ENCODE measurements around the gene ABCC8.

Gene ABCC8

DNA sequence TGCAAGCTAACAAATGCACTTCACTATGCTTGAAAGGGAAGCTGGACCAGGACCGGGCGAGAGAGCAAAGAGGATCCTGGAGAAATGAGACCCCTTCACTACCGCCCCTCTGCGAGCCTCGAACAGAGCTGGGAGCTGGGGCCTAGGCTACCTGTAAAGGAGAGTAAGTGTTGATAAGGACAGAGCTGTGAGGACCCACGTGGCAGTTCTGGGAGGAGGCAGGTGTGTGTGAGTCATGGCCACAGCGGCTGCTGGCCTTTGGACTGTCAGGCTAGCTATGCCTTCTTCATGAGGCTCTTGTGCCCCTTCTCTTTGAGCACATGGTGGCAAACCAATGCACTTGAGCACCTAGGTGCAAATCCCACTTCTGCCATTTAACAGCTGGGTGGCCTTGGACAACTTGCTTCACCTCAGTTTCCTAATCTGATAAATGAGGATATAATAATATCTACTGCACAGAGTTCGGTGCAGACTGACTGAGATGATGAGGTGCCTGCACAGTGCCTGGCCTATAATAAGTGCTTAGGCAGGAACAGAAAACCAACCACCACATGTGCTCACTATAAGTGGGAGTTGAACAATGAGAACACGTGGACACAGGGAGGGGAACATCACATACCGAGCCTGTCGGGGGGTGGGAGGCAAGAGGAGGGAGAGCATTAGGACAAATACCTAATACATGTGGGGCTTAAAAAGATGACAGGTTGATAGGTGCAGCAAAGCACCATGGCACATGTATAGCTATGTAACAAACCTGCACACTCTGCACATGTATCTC, 52.9 kb downstream of the ABCC8 start:
- no peak for DNase-seq

DNA sequence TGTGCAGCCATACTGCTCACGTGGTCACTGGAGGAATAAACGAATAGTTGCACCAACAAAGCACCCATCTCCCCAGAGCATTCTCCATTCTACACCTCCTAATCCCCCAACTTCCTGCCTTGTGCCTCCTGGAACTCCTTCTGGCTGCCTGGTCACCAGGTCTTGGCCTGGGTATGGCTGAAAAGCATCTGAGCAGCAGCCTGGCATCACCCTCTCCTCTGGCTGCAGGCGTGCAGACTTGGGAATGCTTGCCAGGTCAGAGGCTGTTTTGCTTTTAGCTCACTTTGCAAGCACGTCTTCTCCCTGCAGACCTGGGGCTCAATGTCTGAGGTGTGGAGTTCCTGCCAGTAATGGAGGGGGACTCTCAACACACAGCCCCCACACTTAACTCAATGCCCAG, 54.9 kb downstream of the ABCC8 start:
- no peak for DNase-seq

DNA sequence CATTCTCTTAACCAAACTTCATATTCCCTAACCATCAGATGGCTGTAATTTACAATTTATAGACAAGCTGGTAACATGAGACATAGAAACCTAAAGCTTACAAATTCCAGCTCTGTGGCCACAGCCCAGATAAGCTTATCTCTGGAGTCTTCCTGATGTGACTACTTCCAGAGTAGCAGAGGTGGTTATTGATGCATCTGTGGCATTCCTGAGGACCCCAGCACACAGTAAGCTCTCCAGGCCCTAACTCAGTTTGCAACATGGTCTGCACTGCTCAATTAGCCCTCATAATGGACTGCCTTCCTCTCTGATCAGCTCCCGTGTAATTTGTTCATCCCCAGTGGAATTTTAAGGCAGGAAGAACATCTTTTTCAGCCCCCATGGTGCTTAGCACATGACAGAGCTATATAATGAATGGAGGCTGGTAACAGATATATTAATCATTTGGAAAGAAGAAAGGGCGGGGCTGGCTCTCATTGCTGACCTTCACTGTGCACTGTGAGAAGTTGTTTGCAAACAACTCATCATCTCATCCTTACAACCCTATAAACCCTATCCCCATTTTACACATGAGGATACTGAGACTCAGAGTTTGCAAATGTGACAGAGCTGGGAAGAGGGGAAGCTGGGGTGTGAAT, 58.1 kb downstream of the ABCC8 start:
- DNase-seq: no peak

DNA sequence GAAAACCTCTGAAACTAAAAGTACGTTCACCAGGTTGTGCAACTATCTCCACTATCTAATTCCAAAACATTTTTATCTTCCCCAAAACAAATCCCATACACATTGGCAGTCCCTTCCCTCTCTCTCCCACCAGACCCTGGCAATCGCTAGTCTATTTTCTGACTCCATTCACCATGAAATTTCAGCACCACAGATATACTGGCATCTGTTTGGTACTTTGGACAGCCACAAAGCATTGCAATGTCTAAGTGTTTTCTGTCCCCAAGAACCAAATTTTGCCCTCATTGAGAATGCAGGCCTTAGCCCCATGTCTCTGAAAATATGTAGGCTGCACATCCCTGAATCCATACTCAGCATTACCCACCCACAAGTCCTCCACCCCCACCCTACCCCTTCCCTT, 60.2 kb downstream of the ABCC8 start:
- DNase-seq: no peak

DNA sequence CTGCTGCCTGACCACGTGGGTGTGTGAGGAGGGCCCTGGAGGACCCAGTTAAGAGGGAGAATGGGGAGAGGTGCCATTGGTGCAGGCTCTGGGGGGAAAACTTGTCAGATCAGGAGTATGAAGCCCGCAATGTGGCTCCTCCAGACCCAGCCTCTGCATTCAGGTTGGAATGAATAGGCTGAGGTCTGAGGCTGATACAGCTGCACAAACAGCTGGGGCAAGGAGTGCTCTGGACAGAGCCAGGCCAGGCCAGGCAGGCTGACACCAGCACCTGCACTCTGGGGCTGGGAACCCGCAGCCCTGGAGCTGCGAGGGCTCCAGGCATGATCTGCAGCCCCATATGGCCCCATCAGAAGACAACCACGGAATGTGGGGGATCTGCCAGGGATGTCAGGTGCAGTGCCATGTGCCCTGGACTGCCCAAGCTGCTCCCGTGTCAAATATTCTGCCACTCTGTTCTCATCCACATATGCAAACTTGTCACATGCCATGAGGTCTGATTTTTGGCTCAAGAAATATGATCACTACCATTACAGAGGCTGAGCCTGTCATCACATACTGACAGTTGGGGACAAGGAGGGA, 61.0 kb downstream of the ABCC8 start:
- peak in 1 of 2 experiments; percentile 15 for DNase-seq

DNA sequence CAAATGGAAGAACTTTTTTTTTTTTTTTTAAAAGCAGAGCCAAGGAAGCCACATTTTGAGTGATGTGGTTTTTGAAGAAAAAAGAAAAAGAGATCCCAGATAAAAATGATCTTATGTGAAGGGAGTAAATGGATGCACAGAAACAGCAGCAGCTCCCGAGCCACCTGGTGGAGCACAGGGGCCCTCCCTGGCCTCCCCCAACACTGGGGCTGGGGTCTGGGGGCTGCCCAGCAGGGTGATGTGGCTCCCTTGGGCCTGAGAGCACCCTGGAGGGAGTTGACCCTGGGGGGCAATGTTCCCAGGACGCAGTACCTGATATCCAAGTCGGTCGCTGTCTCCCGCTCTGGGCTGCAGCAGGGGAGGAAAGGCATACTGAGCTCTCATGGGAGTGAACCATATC, 61.7 kb downstream of the ABCC8 start:
- no peak for DNase-seq

DNA sequence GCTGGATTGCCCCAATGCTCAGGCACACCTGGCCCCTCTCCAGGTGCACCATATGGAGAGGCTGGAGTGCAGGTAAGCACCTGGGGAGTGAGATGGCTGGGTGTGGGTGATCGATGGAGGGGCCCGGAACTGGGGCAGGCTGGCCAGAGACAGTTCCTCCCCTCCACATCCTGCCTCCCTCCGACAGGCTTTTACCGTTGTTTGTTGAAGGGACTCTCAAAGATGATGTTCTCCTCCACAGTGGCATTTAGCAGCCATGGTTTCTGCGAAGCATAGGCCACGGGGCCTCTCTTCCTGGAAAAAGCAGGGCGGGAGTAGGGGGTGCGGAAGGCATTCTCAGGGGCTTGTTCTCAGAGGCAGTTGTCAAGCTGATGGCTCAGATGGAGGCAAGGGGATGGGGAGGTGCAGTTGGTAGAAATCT, 62.3 kb downstream of the ABCC8 start:
- DNase-seq: no peak

DNA sequence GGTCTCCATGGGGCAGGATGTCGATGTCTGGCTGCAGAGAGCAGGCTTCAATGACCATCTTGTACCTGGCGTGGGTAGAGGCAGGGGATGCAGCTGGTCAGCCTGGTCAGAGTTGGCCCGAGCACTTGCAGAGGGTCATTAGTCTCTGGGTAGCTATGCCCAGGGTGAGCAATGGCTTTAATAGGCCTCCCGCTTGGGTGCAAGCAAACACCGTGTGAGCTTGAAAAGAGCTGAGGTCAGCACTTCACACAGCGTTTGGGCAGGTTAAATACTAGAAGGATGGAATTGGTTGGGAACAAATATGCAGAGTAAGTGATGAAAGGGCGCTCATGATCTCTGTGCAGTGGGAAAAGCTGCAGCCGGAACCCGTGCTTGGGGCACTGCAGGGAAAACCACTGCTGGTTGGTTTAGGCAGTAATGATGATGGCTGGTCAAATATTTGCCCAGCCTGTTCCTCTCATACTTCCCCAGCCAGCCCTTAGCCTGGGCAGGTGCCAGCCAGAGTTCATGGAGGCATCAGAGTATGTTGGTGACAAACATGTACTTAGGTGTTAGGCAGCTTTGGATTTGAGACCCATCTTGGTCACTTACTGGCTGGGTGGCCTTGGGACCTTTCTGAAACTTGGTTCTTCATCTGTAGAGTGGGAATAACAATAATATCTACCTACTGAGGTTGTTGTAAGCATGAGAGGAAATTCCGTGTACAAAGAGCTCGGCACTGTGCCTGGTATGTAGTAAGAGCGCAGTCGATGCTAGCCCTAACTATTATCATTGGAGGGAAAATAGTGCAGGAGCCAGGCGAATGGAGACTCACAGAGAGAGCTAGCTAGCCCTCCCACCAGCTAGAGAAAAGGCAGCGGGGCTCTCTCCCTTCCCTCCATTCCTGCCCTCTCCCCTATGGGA, 63.0 kb downstream of the ABCC8 start:
- DNase-seq: no peak

DNA sequence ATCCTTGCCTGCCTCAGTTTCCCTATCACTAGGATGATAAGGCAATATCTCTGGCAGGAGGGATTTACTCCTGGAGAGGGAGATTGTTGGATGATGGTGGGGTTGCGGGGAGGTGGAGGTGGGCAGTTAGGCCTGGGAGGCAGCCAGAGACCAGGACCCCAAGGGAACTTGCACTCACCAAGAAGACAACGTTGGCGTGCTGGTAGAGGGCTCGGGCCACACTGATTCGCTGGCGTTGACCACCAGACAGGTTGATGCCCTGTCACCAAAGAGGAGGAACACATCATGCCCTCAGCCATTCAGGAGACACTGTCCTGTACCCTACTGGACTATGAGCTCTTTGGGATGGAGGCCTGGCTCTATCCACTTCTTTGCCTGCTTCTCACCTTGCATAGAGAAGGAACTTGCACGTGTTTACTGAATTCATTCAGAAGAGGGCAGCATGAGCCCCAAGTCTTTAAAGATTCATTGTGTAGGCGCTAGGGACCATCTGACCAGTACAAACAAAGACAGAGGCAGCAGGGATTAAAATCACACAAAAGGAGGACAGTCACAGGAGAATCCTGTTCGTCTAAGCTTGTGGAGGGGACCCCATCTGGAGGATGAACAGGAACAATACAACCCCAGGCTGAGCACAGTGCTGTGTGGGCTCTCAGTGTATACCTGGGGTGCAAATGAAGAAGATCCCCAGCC, 64.0 kb downstream of the ABCC8 start:
- no peak for DNase-seq

DNA sequence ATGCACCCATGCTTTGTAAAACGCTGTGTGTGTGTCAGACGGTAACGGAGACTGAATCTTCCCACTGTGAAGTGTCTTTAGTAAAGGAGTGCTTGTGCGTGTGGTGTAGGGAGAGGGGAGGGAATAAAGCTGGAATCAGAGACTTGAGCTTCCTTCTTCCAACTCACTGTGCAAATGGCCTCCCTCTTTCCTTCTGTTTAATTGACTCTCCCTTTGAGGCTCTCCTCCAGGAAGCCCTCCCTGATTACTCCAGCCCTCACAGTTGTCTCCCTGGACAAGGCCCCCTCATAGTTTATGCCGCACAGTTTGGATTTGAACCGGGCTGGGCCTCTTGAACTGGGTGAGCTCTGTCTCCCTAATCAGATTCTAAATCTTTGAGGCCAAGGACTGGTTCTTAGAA, 65.2 kb downstream of the ABCC8 start:
- DNase-seq: no peak

DNA sequence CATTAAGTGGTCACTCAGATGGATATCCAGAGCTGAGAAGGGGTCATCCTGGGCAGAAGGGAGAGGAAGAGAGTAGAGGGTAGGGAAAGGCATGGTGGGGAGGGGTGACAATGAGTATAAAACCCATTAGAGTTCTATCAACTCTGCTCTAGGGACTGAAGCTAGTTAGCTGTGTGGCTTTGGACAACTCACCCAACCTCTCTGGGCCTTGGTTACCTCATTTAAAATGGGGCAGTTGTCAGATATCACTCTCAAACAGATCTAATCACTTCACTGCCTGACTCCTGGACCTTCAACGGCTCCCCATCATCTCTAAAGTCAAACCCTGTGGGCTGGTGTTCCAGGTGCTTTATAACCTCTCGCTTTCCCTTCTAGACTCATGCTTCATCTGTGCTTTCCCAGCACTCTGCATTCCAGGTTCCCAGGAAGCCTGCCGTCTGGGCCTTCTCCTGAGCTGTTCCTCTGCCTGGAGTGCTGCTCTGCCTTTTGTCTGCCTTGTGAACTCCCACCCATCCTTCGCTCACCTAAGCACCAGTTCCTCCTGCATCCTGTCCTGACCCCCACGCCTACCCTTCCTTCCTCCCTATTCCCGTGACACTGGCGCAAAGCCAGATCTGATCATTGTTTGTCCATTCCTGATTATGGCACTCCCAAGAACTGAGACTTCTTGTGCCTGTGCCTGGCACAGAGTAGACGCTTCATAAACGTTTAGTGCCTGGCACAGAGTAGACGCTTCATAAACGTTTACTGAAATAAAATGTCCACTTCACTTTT, 65.9 kb downstream of the ABCC8 start:
- DNase-seq: no peak

DNA sequence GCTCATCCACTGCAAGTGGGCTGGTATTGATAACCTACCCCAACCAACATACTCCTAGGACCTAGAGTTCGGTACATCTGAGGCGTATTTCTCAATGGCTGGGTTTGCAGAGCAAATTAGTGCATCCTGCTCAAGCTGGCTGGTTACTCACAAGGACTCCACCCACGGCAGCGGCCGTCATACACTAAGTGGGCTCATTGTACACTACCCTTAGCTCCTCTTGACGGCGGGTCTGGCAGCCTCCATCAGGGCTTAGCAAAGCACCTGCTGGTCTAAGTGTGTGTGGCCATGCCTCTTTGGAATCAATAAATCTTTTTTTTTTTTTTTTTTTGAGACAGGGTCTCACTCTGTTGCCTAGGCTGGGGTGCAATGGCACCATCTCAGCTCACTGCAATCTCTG, 68.0 kb downstream of the ABCC8 start:
- DNase-seq: no peak

DNA sequence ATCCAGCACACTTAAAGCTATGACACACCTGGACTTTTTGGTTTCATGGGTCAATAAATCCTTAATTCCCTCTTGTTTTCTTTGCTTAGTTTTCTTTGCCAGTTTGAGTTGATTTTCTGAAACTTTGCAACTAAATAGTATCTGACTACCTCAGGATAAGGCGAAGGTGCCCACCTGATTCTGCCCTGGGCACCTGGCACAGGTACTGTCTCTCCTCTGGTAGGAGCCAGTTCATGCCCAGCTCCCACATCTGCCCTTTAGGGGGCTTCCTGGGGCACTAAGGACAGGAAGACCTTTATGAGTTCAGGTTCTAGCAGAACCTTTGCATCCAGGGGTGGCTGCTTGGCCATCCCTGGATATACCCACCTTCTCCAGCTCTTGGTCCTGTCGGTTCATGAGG, 68.6 kb downstream of the ABCC8 start:
- no peak for DNase-seq

DNA sequence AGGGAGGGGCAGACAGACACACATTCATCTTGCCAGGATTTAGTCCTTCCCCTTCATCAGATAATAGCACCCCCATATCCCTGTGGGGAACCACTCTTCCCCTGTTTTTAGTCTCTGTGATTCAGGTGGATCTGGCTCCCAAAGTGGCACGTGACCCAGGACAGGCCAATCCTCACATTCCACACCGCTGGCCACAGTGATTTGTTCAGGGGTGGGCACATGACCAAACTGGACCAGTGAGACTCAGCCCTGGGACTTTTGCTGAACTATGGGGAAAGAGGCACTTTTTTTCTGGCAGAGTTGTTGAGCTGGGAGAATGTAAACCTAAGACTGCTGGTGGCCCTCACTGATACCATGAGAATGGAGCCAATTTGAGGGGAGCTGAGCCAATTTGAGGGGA, 69.1 kb downstream of the ABCC8 start:
- no peak for DNase-seq

DNA sequence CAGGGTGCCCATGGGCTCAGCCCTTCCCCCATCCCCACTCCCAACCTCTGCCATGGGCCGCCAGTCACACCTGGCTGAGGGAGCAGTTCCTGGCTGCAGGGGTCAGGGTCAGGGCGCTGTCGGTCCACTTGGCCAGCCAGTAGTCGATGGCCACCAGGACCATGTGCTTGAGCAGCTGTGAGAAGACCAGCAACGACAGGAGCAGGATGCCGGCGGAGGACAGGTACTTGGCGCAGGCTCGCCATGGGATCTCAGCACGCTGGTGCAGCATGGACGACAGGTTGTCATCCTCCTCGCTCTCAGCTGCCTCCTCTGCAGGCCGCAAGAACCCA, 69.9 kb downstream of the ABCC8 start:
- DNase-seq: no peak

DNA sequence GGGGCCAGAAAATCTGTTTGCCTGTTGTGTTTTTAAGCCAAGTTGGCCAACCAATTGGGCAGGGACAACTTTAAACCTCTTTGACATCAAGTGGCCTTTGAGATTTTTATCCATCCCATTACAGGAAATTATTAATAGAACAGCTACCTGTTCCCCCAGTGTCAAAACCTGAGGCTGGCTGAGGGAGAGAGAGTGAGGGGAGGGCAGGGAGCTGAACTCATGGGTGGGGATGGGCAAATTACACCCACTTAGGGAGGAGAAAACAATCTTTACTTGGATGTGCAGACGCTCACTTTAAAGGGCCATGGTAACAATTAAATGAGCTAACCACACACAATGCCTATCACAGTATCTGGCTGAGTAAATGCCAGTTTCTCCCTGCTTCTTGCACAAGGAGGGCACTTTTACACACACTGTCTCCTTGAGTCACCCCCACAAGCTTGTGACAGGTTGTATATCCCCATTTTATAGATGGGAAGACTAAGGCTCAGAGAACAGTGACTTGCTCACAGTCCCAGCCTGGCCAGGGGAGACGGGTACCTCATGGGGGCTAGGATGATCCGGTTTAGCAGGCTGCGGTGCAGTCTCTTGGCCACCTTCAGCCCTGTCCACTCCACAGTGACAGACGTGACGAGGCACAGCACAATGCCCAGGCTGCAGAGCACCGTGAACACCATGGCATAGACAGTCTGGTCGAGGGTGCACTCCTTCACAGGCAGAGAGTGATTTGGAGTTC, 70.4 kb downstream of the ABCC8 start:
- DNase-seq: no peak

DNA sequence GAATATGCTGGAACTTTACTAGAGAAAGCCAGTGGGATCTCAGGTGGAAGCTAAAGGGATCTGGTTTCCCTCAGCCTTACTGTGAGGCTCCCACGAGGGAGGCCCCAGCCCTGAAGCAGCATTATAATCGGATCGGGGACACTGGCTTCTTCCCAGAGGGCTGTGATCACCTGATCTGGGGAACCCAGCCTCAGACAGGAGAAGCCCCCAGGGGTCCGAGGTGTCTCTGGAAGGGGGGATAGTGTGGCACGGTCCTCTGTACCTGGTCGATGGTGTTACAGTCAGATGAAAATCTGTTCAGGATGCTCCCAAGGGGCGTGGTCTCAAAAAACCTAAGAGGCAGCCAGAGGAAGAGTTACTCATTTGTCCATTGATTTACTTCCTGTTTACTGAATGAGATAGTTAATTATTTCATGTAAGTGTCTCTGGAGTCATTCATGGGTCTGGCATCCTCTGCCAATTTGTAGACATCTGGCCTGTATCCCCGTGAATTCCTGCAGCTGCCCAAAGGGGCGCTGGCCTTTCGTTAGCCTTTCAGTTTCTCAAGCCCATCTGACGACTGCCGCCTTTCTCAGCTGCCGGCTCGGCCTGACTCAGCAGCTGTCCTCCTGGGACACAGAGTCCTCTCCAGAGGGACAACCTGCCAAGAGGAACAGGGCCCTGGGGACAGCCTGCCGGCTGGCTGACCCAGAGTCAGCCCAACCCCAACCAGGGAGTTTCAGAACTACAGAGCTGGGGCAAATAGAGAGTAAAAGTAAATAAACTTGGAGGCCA, 71.2 kb downstream of the ABCC8 start:
- no peak for DNase-seq

DNA sequence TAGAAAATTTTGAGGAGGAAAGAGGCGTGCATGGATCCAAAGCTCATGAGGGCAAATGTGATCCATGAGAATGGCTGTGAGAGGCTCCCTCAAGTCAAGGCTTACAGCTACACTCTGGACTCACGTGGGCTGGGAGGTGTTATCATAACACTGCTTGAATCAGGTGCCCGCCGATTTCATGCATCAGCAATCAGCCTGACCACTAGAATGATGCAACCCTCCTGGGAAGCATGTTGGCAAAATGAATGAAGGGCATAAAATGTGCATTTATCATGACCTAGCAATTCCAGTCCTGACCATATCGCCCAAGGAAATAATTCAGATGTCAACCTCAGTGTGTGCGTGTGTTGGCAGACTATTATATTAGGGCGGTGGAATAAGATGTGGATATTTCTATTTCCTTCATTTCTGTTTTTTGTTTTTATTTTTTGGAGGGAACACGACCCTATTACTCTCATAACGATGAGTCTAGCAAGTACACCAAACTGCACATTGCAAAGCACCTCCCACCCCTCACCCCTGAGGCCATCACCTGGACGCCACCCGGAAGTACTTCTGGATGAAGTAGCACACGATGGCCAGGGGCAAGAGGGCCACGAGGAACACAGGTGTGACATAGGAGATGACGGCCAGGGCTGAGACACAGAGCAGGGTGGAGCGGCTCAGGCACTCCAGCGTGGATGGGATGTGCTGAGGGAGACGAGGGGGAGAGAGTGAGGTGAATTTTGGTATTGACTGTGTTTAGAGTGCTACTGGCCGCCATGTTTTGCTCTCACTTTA, 72.5 kb downstream of the ABCC8 start:
- DNase-seq: no peak

DNA sequence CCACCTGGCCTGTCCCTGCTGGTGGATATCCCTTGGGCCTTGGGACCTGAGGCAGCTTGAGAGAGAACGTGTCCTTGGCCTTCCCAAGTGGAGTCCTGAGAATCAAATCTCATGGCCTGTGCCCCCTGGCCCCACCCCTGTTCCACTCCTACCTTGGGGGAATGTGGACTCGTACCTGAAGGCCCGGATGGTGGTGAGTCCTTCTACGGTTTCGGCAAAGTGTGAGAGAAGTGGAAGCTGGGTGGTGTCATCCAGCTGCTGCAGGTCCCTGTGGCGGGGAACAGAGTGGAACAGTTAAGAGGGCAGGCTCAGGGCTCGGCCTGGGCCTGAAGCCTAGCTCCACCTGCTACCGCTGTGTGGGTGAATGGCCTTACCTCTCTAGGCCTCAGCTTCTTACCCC, 74.2 kb downstream of the ABCC8 start:
- DNase-seq: no peak

DNA sequence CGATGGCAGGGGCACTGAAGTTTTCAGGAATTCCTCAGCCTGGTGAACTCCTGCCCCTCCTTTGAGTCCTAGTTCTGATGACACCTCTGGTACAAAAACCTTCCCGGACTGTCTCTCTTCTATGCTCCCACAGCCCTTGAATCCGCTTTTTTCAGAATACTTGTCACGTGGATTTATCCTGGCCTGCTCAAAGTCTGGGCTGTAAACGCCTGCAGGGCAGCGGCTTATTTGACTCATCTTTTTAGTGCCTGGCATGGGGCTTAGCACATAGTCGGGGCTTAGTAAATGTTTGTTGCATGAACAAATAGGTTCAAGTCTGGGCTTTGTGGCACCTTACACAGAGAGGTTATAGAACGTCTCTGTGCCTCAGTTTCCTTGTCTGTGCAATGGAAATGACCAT, 74.8 kb downstream of the ABCC8 start:
- no peak for DNase-seq

All from NCI-H526 (cell line).